Activated CD8-positive, alpha-beta T cell treated with anti-CD3 and anti-CD28 coated beads, Interleukin-2, amount 10 ng/mL, durations not matched to agents 7 days and 5 days (primary cell): Measurements from ENCODE around the gene KCNH6. TPM values are rescaled to one million over a fixed set of nuclear protein-coding genes. Genes with fewer than 3 reads are reported as not detected.

Source experiments
- ATAC-seq: fragments of 150-1000 bp; cut with Tn5 transposase; one replicate; pipeline ENCODE4 v1.10.0; 2021; ENCODE audit warnings: moderate library complexity
- CTCF ChIA-PET: fragments of 350-600 bp; sonication (Branson Sonifier 250); formaldehyde crosslinking; loops from one replicate; lab custom pipeline; 2021; ENCODE audit warnings: antibody characterized with exemption; lab: Charles Lee
- POLR2A ChIA-PET: fragments of 350-600 bp; sonication (Branson Sonifier 250); formaldehyde crosslinking; loops from one replicate; lab custom pipeline; 2021; ENCODE audit warnings: antibody characterized with exemption; lab: Charles Lee
- DNase-seq: peaks from one replicate; pipeline ENCODE4 v3.0.0-alpha.2; 2020
- H3K27ac Mint-ChIP-seq: one replicate; pipeline ENCODE4 v1.8.0; 2021; ENCODE audit warnings: mild to moderate bottlenecking, mixed read lengths
- H3K27me3 Mint-ChIP-seq: one replicate; pipeline ENCODE4 v1.8.0; 2021; ENCODE audit warnings: low read depth, mixed read lengths
- H3K36me3 Mint-ChIP-seq: one replicate; pipeline ENCODE4 v1.8.0; 2021; ENCODE audit warnings: low read depth, mixed read lengths
- H3K4me1 Mint-ChIP-seq: one replicate; pipeline ENCODE4 v1.8.0; 2021; ENCODE audit warnings: low read depth, mixed read lengths
- H3K4me3 Mint-ChIP-seq: one replicate; pipeline ENCODE4 v1.8.0; 2021; ENCODE audit warnings: mild to moderate bottlenecking, mixed read lengths
- H3K9me3 Mint-ChIP-seq: one replicate; pipeline ENCODE4 v1.8.0; 2022; ENCODE audit warnings: mixed read lengths; ENCODE audit not compliant: insufficient read depth
- total RNA-seq, 2 experiments: library from RNA; stranded (reverse); gene quantifications; one replicate each; pipeline ENCODE4 v1.2.3, GENCODE V29; 2021

KCNH6 gene
- total RNA-seq, 2 experiments from 2014 or later, result not detected

DNA sequence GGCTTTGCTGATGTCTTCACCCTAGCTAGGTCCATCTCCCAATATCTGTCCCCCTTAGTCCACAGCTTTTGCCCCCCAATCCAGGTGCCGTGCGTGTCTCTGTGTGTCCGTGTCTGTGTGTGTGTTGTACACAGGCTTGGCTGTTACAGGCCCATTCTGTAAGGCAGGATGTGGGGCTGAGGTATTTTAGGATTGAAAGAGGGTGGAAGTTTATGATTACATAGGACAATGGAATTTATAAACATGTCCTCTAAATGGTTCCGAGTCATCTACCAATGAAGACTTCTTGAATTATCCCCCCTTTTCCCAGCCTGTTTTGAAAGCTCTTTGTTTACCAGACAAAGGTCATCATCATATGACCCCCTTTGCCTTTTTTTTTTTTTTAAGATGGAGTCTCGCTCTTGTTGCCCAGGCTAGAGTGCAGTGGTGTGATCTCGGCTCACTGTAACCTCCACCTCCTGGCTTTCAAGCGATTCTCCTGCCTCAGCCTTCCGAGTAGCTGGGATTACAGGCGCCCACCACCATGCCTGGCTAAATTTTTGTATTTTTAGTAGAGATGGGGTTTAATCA, 24.4 kb upstream of the KCNH6 start:
- H3K36me3 Mint-ChIP-seq, result no peaks in the 10 kb centered on the region
- ATAC-seq (no peak), DNase-seq (no peak)
- no peak overlapping the region for H3K4me3 Mint-ChIP-seq
- POLR2A ChIA-PET, result no interaction called here
- H3K9me3 Mint-ChIP-seq, result no peaks in the 10 kb centered on the region
- H3K27me3 Mint-ChIP-seq, result peaks cover 22% of the 10 kb centered on the region
- no peaks in the 10 kb centered on the region for H3K4me1 Mint-ChIP-seq
- H3K27ac Mint-ChIP-seq, result no peak overlapping the region
- CTCF ChIA-PET, result no interaction called here

DNA sequence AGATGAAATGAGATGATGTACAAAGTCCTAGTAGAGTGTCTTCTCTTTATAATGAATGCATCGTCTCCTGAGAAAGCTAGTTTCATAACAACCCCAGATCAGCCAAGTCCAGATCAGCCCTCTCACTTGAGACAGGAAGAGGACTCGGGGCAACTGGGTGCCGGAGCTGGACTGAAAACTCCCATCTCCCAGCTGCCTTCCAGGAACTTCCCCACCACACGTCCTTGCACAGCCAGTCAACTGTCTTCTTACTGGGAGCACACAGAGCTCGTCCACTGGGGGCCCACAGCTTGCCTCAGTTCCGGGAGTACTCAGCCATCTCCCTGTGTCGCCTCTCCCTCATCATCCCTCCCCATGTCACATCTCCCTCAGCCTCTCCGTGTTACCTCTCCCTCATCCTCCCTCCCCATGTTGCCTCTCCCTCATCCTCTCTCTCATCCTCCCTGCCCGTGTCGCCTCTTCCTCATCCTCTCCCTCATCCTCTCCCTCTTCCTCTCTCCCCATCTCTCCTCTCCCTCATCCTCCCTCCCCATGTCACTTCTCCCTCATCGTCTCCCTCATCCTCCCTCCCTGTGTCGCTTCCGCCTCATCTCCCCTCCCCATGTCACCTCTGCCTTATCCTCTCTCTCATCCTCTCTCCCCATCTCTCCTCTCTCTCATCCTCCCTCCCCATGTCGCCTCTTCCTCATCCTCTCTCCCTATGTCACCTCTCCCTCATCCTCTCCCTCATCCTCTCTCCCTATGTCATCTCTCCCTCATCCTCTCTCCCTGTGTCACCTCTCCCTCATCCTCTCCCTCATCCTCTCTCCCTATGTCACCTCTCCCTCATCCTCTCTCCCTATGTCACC, 22.4 kb upstream of the KCNH6 start:
- Mint-ChIP-seq H3K27me3 (peaks cover 33% of the 10 kb centered on the region), H3K36me3 (peaks cover 1% of the 10 kb centered on the region), H3K27ac (no peak overlapping the region), H3K9me3 (no peaks in the 10 kb centered on the region), H3K4me3 (no peak overlapping the region), H3K4me1 (no peaks in the 10 kb centered on the region)
- POLR2A ChIA-PET, result no interaction called here
- no peak for ATAC-seq
- CTCF ChIA-PET, result no interaction called here
- no peak for DNase-seq

DNA sequence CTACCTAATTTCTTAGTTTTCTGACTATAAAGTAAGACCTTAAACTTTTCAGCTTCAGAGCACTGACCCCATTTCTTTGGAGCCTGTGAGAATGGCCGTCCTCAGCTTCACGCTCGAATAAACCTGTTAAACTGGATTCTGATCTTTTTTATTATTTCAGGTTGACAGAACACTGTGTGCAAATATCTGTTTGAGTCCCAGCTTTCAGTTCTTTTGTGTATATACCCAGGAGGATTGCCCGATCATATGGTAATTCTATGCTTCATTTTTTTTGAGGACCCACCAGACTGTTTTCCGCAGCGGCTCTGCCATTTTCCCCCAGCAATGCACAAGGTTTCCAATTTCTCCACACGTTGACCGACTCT, 19.8 kb upstream of the KCNH6 start:
- peaks cover 1% of the 10 kb centered on the region for H3K36me3 Mint-ChIP-seq
- ChIA-PET CTCF (interaction anchor here (0.9 to 1.1 kb wide), 2 partner anchors 24 to 97 kb away, joined by 3 to 4 read pairs; no protein-coding TSS in a partner anchor), POLR2A (interaction anchor here (0.9 kb wide), 1 partner anchor 26 kb away, joined by 3 read pairs; no protein-coding TSS in a partner anchor)
- ATAC-seq, result no peak
- no peak overlapping the region for H3K27ac Mint-ChIP-seq
- no peaks in the 10 kb centered on the region for H3K9me3 Mint-ChIP-seq
- H3K27me3 Mint-ChIP-seq, result peaks cover 37% of the 10 kb centered on the region
- no peak overlapping the region for H3K4me3 Mint-ChIP-seq
- no peaks in the 10 kb centered on the region for H3K4me1 Mint-ChIP-seq
- no peak for DNase-seq

- Mint-ChIP-seq H3K9me3 (no peaks in the 10 kb centered on the region), H3K27me3 (peaks cover 37% of the 10 kb centered on the region), H3K4me1 (no peaks in the 10 kb centered on the region), H3K27ac (no peak overlapping the region), H3K4me3 (no peak overlapping the region), H3K36me3 (peaks cover 1% of the 10 kb centered on the region)
- DNase-seq (no peak), ATAC-seq (no peak)
- POLR2A ChIA-PET, result no interaction called here
- CTCF ChIA-PET, result no interaction called here
Measured at GRCh38 chr17:63504261-63504660, 18.9 kb upstream of the KCNH6 start.

- ChIA-PET POLR2A (no interaction called here), CTCF (no interaction called here)
- DNase-seq (no peak), ATAC-seq (no peak)
- H3K27ac Mint-ChIP-seq, result no peak overlapping the region
- peaks cover 1% of the 10 kb centered on the region for H3K36me3 Mint-ChIP-seq
- H3K9me3 Mint-ChIP-seq, result no peaks in the 10 kb centered on the region
- peaks cover 36% of the 10 kb centered on the region for H3K27me3 Mint-ChIP-seq
- H3K4me3 Mint-ChIP-seq, result no peak overlapping the region
- H3K4me1 Mint-ChIP-seq, result no peaks in the 10 kb centered on the region
Measured at GRCh38 chr17:63505341-63505740, 17.8 kb upstream of the KCNH6 start.

DNA sequence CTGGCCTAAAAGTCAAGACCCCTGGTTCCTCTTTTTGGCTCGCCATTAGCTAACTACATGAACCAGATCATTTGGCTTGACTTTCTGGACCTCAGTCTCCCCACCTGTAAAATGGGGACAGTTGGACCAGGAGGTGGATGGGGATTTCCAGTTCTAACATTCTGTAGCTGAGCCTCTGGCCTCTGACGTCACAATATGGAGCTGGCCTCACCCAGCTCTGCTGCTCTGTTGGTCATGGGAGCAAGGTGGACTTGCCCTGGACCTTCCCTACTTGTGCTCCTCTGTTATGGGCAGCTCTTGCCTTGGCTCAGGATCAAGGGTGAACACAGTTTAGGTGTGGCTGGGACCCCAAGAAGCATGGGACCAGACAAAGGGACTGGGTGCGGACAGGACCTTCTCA, 16.5 kb upstream of the KCNH6 start:
- no peak for ATAC-seq
- CTCF ChIA-PET, result interaction anchor here (1.4 kb wide), 1 partner anchor 105 kb away, joined by 3 read pairs; no protein-coding TSS in a partner anchor
- POLR2A ChIA-PET, result no interaction called here
- no peak for DNase-seq
- H3K36me3 Mint-ChIP-seq, result peaks cover 1% of the 10 kb centered on the region
- H3K27me3 Mint-ChIP-seq, result peaks cover 26% of the 10 kb centered on the region
- no peak overlapping the region for H3K27ac Mint-ChIP-seq
- no peak overlapping the region for H3K4me3 Mint-ChIP-seq
- H3K9me3 Mint-ChIP-seq, result no peaks in the 10 kb centered on the region
- no peaks in the 10 kb centered on the region for H3K4me1 Mint-ChIP-seq

GRCh38 chr17:63511331-63511730, 11.8 kb upstream of the KCNH6 start:
- Mint-ChIP-seq H3K9me3 (no peaks in the 10 kb centered on the region), H3K4me3 (no peak overlapping the region), H3K27ac (no peak overlapping the region), H3K4me1 (no peaks in the 10 kb centered on the region), H3K36me3 (no peaks in the 10 kb centered on the region), H3K27me3 (peaks cover 6% of the 10 kb centered on the region)
- ATAC-seq (no peak), DNase-seq (no peak)
- ChIA-PET CTCF (no interaction called here), POLR2A (no interaction called here)

DNA sequence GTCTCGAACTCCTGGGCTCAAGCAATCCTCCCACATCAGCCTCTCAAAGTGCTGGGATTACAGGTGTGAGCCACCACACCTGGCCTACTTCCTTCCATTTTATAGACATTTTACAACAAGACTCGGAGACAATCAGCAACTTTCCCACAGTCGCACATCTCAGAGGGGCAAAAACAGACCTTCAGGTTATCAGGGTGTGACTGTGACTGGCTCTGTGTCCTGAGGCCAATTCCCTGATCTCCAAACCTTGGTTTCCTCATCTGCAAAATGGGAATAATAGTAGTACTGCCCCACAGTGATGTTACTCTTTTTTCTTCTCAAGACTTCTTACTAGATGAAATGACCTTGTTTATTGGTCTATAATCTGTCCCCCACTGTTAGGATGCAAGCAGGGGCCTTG, 10.8 kb upstream of the KCNH6 start:
- H3K4me1 Mint-ChIP-seq, result no peaks in the 10 kb centered on the region
- no peak for DNase-seq
- H3K4me3 Mint-ChIP-seq, result no peak overlapping the region
- ATAC-seq, result no peak
- no peaks in the 10 kb centered on the region for H3K9me3 Mint-ChIP-seq
- POLR2A ChIA-PET, result no interaction called here
- H3K36me3 Mint-ChIP-seq, result no peaks in the 10 kb centered on the region
- CTCF ChIA-PET, result no interaction called here
- H3K27ac Mint-ChIP-seq, result no peak overlapping the region
- peaks cover 4% of the 10 kb centered on the region for H3K27me3 Mint-ChIP-seq

DNA sequence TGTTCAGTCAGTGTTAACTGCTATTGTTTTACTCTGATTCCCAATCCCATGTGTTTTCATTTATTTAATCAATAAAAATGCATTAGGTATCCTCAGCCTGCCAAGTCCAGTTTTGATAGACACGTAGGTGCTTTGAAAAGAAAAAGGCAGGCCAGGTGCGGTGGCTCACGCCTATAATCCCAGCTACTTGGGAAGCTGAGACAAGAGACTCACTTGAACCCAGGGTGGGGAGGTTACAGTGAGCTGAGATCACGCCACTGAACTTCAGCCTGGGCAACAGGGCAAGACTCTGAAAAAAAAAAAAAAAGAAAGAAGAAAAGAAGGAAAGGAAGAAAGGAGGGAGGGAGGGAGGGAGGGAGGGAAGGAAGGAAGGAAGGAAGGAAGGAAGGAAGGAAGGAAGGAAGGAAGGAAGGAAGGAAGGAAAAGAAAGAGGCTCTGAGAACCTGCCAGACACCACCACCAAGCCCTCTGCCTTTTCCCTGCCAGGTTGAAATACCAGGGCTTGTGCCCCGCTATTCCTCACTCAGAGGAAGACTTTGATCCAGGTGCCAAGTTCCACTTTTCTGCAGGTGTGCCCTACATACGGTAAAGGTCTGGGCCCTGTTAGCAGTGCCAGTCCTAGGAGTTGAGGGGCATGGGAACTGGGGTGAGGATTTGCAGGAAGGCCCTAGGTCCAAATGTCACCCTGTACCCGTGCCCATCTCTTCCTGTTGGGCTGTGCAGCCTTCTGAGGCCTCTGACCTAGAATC, 10.1 kb upstream of the KCNH6 start:
- Mint-ChIP-seq H3K4me3 (no peak overlapping the region), H3K36me3 (no peaks in the 10 kb centered on the region), H3K27ac (no peak overlapping the region), H3K9me3 (no peaks in the 10 kb centered on the region), H3K27me3 (peaks cover 8% of the 10 kb centered on the region), H3K4me1 (no peaks in the 10 kb centered on the region)
- ATAC-seq (no peak), DNase-seq (no peak)
- CTCF ChIA-PET, result interaction anchor here (1.5 kb wide), 1 partner anchor 99 kb away, joined by 3 read pairs; no protein-coding TSS in a partner anchor
- POLR2A ChIA-PET, result no interaction called here

GRCh38 chr17:63514477-63514876, 8.7 kb upstream of the KCNH6 start:
- ChIA-PET POLR2A (no interaction called here), CTCF (interaction anchor here (1.1 to 1.5 kb wide), 3 partner anchors 35 to 108 kb away, joined by 3 read pairs; no protein-coding TSS in a partner anchor)
- Mint-ChIP-seq H3K9me3 (no peaks in the 10 kb centered on the region), H3K4me1 (no peaks in the 10 kb centered on the region), H3K36me3 (no peaks in the 10 kb centered on the region), H3K4me3 (no peak overlapping the region), H3K27ac (no peak overlapping the region), H3K27me3 (peaks cover 8% of the 10 kb centered on the region)
- ATAC-seq (no peak), DNase-seq (no peak)

- CTCF ChIA-PET, result interaction anchor here (0.7 to 1.5 kb wide), 4 partner anchors 35 to 108 kb away, joined by 3 to 4 read pairs (median 3); no protein-coding TSS in a partner anchor
- no peaks in the 10 kb centered on the region for H3K36me3 Mint-ChIP-seq
- H3K27ac Mint-ChIP-seq, result no peak overlapping the region
- H3K4me1 Mint-ChIP-seq, result no peaks in the 10 kb centered on the region
- no peaks in the 10 kb centered on the region for H3K9me3 Mint-ChIP-seq
- no peak overlapping the region for H3K4me3 Mint-ChIP-seq
- POLR2A ChIA-PET, result no interaction called here
- no peak for DNase-seq
- H3K27me3 Mint-ChIP-seq, result peaks cover 8% of the 10 kb centered on the region
- no peak for ATAC-seq
Measured at GRCh38 chr17:63514974-63515373, 8.2 kb upstream of the KCNH6 start.
